ENCODE measurements around the gene FXYD1.

The FXYD1 gene

DNA sequence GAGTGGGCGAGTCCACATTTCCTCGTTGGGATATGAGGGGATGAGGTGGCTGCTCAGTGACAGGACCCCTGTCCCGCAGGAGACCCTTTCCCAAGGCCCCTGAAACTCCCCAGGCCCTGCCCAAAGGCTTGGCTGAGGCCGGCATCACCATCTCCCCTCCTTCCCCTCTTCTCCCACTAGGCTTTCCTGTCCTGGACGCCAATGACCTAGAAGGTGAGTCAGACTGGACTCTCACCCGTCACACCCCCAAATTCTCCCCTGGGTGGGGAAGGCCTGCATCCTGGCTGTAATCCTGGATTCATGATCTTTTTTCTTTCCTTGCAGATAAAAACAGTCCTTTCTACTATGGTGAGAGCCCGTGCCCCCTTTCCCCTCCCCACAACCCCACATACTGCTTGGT is 17.7 kb upstream of the FXYD1 start:
- H2AFZ ChIP-seq (ENCODE audit: low read depth, low read length), result no peak overlapping the region
- no peak overlapping the region for H3K27ac ChIP-seq (ENCODE audit: low read length)
- peaks cover 12% of the 10 kb centered on the region for H3K27me3 ChIP-seq (ENCODE audit: low read depth, low read length)
- peak overlapping the region; percentile 23; the same call in 1 of the 2 replicates for H3K4me2 ChIP-seq (ENCODE audit: low read length)
- no peak overlapping the region for H3K9ac ChIP-seq (ENCODE audit: low read length)
- H3K9me3 ChIP-seq (ENCODE audit: insufficient read depth, low read length), result no peaks in the 10 kb centered on the region
- no peaks in the 10 kb centered on the region for H3K79me2 ChIP-seq (ENCODE audit: low read length)
- TF ChIP-seq, protein P1, sequence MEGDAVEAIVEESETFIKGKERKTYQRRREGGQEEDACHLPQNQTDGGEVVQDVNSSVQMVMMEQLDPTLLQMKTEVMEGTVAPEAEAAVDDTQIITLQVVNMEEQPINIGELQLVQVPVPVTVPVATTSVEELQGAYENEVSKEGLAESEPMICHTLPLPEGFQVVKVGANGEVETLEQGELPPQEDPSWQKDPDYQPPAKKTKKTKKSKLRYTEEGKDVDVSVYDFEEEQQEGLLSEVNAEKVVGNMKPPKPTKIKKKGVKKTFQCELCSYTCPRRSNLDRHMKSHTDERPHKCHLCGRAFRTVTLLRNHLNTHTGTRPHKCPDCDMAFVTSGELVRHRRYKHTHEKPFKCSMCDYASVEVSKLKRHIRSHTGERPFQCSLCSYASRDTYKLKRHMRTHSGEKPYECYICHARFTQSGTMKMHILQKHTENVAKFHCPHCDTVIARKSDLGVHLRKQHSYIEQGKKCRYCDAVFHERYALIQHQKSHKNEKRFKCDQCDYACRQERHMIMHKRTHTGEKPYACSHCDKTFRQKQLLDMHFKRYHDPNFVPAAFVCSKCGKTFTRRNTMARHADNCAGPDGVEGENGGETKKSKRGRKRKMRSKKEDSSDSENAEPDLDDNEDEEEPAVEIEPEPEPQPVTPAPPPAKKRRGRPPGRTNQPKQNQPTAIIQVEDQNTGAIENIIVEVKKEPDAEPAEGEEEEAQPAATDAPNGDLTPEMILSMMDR (IDR thresholded peaks at IDR 0.05; ENCODE audit: low read depth, low read length), result no peak
- TF ChIP-seq EZH2phosphoT487 (IDR thresholded peaks at IDR 0.05; ENCODE audit: low read depth), result no peak
- H3K4me1 ChIP-seq (ENCODE audit: low read length), result peaks cover 19% of the 10 kb centered on the region
- no peak overlapping the region for H3K4me3 ChIP-seq (ENCODE audit: low read length)
- H3K36me3 ChIP-seq (replicated peaks; ENCODE audit: low read depth, low read length), result no peaks in the 10 kb centered on the region
- H4K20me1 ChIP-seq (ENCODE audit: insufficient read depth, low read length), result no peaks in the 10 kb centered on the region

DNA sequence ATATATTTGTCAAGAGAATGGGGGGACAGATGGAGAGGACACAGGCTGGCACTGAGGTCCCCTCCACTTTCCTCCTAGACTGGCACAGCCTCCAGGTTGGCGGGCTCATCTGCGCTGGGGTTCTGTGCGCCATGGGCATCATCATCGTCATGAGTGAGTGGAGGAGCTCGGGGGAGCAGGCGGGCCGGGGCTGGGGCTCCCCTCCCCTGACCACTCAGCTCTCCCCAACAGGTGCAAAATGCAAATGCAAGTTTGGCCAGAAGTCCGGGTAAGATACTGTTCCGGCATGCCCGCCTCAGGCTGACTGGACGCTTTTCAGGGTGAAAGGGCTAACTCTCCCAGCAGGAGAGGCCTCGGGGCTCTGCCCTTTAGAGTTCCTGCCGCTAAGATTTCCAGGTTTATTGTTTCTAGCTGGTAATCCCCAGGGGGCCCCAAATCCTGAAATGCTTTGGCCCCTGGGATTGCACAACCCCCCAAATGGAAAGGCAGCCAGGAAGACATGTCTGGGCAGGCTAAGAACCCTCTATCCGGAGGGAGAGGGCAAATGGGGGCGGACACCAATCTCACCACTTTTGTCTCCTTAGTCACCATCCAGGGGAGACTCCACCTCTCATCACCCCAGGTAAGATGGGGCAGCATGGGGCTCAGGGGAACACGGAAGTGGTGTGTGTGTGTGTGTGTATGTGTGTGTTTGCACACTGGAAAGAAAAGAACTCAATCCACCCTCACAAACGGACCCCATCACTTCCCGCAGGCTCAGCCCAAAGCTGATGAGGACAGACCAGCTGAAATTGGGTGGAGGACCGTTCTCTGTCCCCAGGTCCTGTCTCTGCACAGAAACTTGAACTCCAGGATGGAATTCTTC is 15.7 kb upstream of the FXYD1 start:
- no peak overlapping the region for H3K9ac ChIP-seq (ENCODE audit: low read length)
- TF ChIP-seq, protein P1 (IDR thresholded peaks at IDR 0.05; ENCODE audit: low read depth, low read length), result no peak
- no peak for TF ChIP-seq EZH2phosphoT487 (IDR thresholded peaks at IDR 0.05; ENCODE audit: low read depth)

DNA sequence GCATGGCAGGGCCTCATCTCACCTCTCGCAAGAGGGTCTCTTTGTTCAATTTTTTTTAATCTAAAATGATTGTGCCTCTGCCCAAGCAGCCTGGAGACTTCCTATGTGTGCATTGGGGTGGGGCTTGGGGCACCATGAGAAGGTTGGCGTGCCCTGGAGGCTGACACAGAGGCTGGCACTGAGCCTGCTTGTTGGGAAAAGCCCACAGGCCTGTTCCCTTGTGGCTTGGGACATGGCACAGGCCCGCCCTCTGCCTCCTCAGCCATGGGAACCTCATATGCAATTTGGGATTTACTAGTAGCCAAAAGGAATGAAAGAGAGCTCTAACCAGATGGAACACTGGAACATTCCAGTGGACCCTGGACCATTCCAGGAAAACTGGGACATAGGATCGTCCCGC is 15.1 kb upstream of the FXYD1 start:
- TF ChIP-seq EZH2phosphoT487 (IDR thresholded peaks at IDR 0.05; ENCODE audit: low read depth), result no peak
- TF ChIP-seq, protein P1 (IDR thresholded peaks at IDR 0.05; ENCODE audit: low read depth, low read length), result no peak
- H3K4me2 ChIP-seq (ENCODE audit: low read length), result peak overlapping the region; percentile 67
- peak overlapping the region; percentile 72 for H3K4me3 ChIP-seq (ENCODE audit: low read length)
- H3K9ac ChIP-seq (ENCODE audit: low read length), result no peak overlapping the region
- H3K4me1 ChIP-seq (ENCODE audit: low read length), result peaks cover 19% of the 10 kb centered on the region
- no peaks in the 10 kb centered on the region for H3K79me2 ChIP-seq (ENCODE audit: low read length)
- no peak overlapping the region for H3K27ac ChIP-seq (ENCODE audit: low read length)
- no peaks in the 10 kb centered on the region for H4K20me1 ChIP-seq (ENCODE audit: insufficient read depth, low read length)
- no peaks in the 10 kb centered on the region for H3K9me3 ChIP-seq (ENCODE audit: insufficient read depth, low read length)
- H3K36me3 ChIP-seq (replicated peaks; ENCODE audit: low read depth, low read length), result no peaks in the 10 kb centered on the region
- no peaks in the 10 kb centered on the region for H3K27me3 ChIP-seq (ENCODE audit: low read depth, low read length)
- no peak overlapping the region for H2AFZ ChIP-seq (ENCODE audit: low read depth, low read length)

More for the DNA sequence above, 15.7 kb upstream of the FXYD1 start:
- Histone ChIP-seq H3K4me3 (ENCODE audit: low read length) (no peak overlapping the region), H2AFZ (ENCODE audit: low read depth, low read length) (no peak overlapping the region), H3K36me3 (replicated peaks; ENCODE audit: low read depth, low read length) (no peaks in the 10 kb centered on the region), H3K79me2 (ENCODE audit: low read length) (no peaks in the 10 kb centered on the region), H3K27ac (ENCODE audit: low read length) (no peak overlapping the region), H3K27me3 (ENCODE audit: low read depth, low read length) (no peaks in the 10 kb centered on the region), H3K4me2 (ENCODE audit: low read length) (no peak overlapping the region), H3K4me1 (ENCODE audit: low read length) (peaks cover 19% of the 10 kb centered on the region), H3K9me3 (ENCODE audit: insufficient read depth, low read length) (no peaks in the 10 kb centered on the region), H4K20me1 (ENCODE audit: insufficient read depth, low read length) (no peaks in the 10 kb centered on the region)

All from OCI-LY3 (cell line).